ENCODE results near the gene CYP39A1.

- TF ChIP-seq CTCF (IDR thresholded peaks at IDR 0.05) = no peak
- TF ChIP-seq POLR2A (IDR thresholded peaks at IDR 0.05) = no peak
These were observed 79.5 kb downstream of the CYP39A1 start for GRCh38 chr6:46573140-46573539.

All from body of pancreas (tissue), 4 donors.